ENCODE data around the gene MMP20.

Gene MMP20

GRCh38 chr11:102591160-102591718, 33.9 kb downstream of the MMP20 start:
- no peak for DNase-seq

GRCh38 chr11:102590276-102591049, 34.7 kb downstream of the MMP20 start:
- DNase-seq, result no peak

- no peak for DNase-seq
These were observed 36.1 kb downstream of the MMP20 start for GRCh38 chr11:102589047-102589459.

GRCh38 chr11:102587722-102588121, 37.4 kb downstream of the MMP20 start:
- DNase-seq, result no peak

- DNase-seq, result no peak
These were observed 41.8 kb downstream of the MMP20 start for GRCh38 chr11:102583141-102583873.

GRCh38 chr11:102582140-102582539, 43.0 kb downstream of the MMP20 start:
- DNase-seq, result no peak

- DNase-seq, result no peak
These were observed 44.1 kb downstream of the MMP20 start for GRCh38 chr11:102581066-102581465.

- no peak for DNase-seq
These were observed 44.8 kb downstream of the MMP20 start for GRCh38 chr11:102580185-102580951.

- no peak for DNase-seq
These were observed 47.4 kb downstream of the MMP20 start for GRCh38 chr11:102577723-102578122.

- no peak for DNase-seq
These were observed 48.0 kb downstream of the MMP20 start for GRCh38 chr11:102577182-102577581.

- no peak for DNase-seq
These were observed 48.8 kb downstream of the MMP20 start for GRCh38 chr11:102576350-102576749.

- no peak for DNase-seq
These were observed 50.1 kb downstream of the MMP20 start for GRCh38 chr11:102575012-102575411.

GRCh38 chr11:102573851-102574250, 51.3 kb downstream of the MMP20 start:
- DNase-seq, result no peak

- DNase-seq, result no peak
These were observed 52.4 kb downstream of the MMP20 start for GRCh38 chr11:102572554-102573220.

- no peak for DNase-seq
These were observed 56.3 kb downstream of the MMP20 start for GRCh38 chr11:102568851-102569250.

GRCh38 chr11:102566112-102566511, 59.0 kb downstream of the MMP20 start:
- no peak for DNase-seq

- no peak for DNase-seq
These were observed 61.0 kb downstream of the MMP20 start for GRCh38 chr11:102564110-102564509.

GRCh38 chr11:102561636-102562035, 63.5 kb downstream of the MMP20 start:
- DNase-seq, result no peak

- no peak for DNase-seq
These were observed 64.5 kb downstream of the MMP20 start for GRCh38 chr11:102560555-102561011.

GRCh38 chr11:102559839-102560238, 65.3 kb downstream of the MMP20 start:
- no peak for DNase-seq

GRCh38 chr11:102555091-102555490, 70.0 kb downstream of the MMP20 start:
- no peak for DNase-seq

GRCh38 chr11:102553835-102554282, 71.3 kb downstream of the MMP20 start:
- DNase-seq, result no peak
